NCI-H128 (cell line): ENCODE results near the gene LGR6.
"Not testable (repeated sequence)": the region's sequence is repeated elsewhere in the genome, so short reads cannot be mapped to it uniquely, and the experiment has no call there.

ENCODE experiments used
- DNase-seq: peaks from one replicate; lab custom pipeline; 2025; ENCODE audit not compliant: unreplicated experiment; lab: John Stamatoyannopoulos, UW

LGR6 gene

DNA sequence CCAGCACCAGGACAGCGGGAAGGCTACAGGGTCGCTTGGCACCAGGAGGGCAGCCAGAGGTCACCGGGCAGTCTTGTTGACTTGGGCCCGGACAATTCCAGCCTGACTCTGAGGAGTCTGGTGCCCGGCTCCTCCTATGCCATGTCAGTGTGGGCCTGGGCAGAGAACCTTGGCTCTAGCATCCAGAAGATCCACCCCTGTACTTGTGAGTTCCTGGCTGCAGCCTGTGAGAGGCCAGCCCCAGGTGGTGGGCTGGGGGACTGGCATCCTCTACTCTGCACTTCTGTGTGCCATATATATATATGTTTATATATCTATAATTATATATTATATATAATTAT is 21.6 kb upstream of the LGR6 start:
- no peak for DNase-seq

DNA sequence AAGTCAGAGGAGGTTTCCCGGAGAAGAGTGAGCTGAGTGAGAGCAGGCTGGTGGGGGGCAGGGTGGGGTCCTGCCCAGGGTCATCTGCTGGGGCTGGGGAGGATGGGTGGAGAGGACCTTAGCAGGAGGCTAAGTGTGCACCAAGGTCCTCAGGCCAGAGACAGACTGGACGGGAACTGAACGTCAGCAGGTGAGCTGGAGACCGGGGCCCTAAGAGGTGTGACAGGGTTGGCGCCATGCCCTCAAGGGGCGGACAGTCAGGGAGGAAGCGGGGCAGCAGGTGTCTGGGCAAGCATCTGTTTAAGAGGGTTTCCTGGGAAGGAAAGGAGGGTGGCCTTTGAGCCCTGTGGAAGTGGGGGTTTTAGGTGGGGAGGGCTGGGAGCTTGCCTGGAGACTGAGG is 19.6 kb upstream of the LGR6 start:
- no peak for DNase-seq

DNA sequence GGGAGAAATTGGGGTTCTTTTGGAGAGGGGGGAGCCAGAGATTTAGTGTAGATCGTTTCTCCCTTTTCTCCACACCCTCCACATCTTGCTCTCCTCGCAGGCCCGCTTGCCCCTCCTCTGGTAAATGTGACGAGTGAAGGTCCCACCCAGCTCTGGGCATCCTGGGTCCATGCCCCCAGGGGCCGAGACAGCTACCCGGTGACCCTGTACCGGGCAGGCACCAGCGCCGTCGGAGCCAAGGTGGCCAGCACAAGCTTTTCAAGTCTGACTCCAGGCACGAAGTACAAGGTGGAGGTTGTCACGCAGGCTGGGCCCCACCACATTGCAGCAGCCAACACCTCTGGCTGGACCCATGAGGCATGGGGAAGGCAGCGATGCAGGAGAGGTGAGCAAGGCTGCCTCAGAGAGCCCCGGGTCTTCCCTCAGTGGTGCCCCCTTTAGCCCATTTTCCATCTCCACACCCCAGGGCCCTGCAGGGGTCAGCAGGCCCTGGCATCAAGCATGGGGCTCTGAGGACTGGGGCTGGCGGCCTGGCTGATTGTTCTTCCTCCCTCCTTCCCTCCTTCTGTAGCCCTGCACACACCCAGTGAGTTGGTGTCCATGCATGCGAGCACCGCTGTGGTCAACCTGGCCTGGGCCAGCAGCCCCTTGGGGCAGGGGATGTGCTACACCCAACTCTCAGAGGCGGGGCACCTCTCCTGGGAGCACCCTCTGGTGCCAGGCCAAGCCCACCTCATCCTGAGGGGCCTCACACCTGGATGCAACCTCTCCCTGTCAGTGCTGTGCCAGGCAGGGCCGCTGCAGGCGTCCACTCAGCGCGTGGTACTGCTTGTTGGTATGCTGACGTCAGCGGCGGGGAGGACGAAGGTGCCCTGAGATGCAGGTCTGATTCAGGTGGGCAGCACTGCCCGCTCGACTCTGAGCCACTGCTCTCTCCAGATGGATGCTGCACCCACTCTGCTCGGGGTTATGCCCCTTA is 16.4 kb upstream of the LGR6 start:
- DNase-seq: no peak

DNA sequence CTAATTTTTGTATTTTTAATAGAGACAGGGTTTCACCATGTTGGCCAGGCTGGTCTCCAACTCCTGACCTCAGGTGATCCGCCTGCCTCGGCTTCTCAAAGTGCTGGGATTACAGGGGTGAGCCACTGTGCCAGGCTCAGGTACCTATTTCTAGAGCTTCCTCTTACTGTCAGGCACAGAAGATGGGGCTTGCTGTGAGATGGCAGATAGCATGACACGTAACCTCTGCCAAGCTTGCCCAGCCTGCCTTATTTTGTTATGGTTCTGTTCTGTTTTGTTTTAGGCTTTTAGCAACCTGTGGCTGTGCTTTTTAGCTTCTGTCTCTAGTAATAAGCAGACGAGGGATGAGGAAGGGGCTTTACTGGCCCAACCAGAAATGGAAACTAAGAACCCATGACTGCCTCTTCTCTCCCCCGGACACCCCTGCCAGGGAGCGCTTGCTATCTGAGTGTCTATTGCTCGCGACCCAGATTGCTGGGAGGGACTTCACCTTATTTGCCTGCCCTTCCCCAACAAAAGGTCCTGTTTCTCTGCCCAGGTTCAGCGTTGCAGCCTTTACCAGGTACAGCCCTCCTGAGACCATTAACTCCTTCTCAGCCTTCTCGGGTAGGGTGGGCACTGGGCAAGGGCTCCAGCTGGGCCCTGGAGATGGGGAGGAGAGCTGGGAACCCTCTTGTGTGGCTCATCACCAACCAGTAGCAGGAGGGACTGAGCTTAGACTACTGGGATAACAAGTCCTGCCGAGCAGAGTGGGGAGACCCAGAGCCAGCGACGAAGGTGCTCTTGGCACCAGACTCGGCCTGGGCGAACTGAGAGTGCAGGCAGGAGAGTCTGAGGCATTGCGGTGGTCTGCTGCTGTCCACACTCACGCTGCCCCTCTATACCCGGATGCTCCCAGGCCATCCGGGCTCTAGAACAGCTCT is 13.5 kb upstream of the LGR6 start:
- DNase-seq: no peak

DNA sequence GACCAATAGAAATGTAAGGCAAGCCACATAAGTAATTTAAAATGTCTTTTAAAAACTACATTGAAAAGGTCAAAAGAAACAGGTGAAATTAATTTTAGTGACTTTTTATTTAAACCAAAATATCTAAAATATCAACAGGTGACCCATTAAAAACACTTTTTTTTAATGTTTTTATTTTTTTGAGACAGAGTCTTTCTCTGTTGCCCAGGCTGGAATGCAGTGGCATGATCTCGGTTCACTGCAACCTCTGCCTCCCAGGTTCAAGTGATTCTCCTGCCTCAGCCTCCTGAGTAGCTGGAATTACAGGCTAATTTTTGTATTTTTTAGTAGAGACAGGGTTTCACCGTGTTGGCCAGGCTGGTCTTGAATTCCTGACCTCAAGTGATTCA is 12.9 kb upstream of the LGR6 start:
- not testable (repeated sequence) for DNase-seq

DNA sequence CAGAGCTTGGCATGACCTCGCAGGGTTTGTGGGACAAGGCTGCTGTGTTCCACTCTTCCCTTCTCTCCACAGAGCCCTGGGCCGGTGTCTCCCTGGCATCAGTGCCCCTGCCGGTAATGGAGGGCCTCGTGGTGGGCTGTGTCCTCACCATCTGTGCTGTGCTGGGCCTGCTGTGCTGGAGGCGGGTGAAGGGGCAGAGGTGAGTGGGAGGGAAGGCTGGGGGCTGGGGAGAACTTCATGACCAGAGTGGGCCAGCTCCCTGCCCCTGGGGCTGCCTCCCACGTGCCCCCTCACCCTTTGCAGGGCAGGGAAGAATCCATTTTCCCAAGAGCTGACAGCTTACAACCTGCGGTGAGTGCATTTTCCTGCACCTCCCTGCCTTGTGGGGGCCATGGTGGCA is 12.0 kb upstream of the LGR6 start:
- DNase-seq: no peak

DNA sequence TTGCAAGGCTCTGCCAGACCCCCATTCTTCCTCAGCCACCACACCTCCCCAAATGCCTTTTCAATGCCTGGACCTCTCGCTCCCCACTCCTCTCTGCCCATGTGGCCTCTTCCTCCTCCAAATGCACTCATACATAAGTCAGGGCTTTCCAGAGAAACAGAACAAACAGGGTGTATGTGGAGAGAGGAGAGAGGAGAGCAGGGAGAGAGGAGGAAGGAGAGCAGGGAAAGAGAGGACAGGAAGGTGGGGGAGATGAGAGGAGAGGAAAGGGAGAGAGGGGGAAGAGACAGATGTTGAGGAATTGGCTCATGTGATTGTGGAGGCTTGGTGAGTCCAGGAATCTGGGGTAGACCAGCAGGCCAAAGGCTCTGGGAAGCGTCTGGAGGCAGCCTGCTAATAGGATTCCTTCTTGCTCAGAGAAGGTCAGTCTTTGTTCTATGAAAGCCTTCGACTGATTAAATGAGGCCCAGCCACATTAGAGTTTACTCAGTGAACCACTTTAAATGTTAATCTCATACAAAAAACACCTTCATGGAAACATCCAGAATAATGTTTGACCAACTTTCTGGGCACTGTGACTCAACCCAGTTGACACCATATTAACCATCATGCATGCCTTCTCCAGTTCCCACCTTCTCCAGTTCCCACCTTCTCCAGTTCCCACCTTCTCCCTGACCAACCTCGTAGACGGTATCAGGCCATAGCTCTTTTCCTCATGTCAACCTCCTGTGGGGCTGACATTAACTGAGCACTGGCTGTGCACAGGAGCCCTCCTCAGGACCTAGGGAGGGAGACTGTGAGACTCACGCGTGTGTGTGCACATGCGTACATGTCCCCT is 11.3 kb upstream of the LGR6 start:
- no peak for DNase-seq

DNA sequence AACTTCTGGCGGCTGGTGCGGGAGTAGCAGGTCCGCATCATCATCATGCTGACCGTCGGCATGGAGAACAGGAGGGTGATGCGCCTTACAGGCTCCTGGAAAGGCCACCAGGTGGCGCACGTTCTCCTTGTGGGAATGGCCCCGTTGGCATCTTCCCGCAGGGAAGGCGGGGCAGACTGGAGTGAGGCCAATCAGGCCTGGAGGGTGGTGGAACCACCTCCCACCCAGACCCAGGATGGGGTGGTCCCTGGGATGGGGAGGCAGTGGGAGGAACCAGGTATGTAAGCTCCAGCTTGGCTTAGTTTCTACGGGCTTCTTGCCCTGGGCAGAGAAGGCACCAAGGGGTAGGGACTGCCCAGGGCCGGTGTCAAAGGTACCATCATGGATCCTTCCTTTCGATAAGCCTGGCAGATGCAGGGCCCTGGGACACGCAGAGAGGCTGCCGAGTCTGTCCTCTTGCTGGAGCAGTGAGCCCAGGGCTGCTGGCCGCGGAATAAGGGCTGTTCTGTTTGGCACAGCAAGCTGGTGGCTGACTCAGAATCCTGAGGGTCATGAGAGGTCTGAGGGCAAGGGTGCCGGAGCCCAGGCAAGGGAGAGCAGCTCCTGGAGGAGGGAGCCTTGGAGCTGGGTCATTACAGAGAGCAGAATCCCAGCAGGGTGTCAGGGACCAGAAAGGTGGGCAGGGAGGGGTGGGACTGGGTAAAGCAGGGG is 8.7 kb upstream of the LGR6 start:
- peak; percentile 85 for DNase-seq

DNA sequence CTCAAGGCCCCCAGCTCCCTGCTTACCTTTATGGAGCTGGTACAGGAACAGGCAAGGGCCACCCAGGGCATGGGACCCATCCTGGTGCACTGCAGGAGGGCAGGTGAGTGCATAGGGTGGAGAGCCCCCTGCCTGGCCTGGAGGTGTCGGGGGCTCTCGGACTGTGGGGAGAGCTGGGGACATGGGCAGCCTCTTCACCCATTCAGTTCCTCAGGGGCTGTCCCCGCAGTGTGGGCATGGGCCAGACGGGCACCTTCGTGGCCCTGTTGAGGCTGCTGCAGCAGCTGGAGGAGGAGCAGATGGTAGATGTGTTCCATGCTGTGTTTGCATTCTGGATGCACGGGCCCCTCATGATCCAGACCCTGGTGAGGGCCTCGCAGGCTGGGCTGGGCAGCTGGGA is 7.3 kb upstream of the LGR6 start:
- DNase-seq: no peak

DNA sequence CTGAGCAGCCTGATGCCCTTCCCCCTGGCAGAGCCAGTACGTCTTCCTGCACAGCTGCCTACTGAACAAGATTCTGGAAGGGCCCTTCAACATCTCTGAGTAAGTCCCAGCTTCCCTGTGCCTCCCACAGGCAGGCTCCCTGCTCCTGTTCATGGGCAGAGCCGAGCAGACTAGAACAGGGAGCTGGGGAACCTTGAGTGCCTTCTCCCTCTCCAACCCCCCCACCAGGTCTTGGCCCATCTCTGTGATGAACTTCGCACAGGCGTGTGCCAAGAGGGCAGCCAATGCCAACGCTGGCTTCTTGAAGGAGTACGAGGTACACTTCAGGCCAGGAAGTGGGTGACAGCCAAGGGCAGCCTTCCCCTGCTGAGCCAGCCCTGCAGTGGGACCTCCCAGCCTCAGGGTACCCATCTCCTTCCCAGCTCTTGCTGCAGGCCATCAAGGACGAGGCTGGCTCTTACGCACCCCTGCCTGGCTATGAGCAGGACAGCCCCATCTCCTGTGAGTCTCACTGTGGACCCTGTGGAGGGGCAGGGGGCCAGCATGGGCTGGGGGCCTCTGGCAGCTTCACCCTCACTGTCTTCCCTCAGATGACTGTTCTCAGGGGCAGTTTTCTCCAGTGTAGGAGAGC is 6.4 kb upstream of the LGR6 start:
- DNase-seq: no peak

DNA sequence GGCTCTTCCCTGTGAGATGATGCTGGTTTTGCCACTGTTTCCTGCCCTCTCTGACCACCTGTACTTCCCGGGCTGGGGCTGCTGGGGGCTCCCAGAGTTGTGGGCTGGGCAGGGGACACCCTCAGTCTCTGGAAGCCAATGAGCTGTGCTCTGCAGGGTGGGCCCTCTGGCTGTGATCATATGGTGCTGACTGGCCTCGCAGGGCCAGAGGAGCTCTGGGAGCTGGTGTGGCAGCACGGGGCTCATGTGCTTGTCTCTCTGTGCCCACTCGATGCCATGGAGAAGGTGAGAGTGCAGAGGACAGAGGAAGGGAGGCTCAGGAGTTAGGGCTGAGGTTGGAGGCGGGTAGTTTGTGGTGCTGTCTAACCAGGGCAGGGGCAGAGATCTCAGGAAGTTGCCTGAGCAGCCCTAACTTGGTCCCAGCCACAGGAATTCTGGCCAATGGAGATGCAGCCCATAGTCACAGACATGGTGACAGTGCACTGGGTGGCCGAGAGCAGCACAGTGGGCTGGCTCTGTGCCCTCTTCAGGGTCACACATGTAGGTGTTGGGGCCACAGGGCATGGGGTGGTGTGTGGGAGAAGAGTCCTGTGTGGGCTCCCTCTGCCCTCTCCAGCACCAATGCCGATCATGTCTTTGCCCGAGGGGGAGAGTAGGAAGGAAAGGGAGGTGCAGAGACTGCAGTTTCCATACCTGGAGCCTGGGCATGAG is 5.7 kb upstream of the LGR6 start:
- no peak for DNase-seq

DNA sequence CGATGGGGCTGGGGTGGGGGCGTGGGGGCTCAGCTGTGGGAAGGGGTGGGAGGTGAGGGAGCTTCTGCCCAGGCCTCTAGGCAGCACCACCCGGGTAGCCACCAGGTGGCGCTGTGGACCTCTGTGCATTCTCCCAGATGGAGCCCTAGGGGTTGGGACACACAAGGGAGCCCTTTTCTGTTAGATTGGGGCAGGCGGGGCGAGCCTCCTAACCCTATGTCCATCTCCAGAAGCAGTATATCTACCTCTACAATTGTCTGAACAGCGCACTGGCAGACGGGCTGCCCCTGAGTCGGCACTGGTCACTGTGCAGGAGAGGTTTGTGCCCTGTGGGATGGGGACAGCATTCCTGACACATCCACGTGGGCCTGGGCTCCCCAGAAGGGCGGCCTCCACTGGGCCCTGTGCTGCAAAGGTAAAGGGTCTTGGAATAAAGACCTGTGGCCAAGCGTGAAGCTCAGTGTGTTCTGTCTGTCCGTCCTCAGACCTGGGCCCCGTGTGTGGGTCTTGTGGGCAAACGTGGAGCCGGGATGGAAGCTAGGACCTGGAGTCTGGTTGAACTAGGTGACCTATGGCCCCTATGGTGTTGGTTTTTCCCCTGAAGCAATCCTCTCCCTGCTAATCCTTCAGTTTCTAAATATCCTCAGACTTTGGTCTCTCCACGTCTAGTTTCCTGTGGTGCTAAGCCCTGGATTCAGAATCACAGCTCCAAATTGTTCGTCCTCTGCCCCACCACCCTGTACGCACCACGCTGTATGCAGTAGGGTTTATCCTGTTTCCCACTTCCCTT is 4.4 kb upstream of the LGR6 start:
- peak; percentile 36 for DNase-seq

DNA sequence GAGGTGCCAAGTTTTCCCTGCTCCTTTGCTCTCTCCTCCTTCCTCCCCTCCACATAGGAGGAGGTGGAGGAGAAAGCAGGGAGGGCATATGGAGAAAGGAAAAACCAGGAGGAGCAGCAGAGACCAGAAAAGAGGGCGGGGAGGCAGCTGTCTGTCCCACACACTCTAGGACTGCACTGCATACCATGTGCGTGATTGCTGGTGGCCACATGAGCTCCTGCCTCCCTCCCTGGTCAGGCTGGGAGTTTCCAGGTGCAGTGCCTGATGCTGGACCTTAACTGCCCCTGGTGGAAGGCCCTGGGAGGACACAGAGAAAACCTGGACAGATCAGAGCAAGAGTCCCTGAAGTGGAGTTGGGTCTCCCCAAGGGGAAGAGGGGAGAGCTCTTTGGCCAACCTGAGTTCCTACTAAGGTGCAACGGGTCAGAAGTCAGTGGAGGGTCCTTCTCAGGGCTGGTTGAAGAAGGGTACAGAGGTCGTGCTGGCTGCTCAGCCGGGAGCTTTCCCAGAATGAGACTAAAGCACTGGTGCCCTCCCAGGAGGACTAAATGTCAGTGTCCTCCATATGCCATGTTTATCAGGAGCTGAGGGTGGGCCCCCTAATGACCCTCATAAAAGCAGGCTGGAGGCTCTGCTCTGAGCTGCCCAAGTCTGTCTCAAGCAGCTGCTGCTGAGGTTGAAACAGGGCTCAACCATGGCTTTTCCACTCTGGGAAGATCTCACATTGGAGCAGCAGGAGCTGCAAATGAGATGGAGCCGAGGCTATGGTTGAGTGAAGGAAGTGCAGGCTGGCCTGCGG is 3.5 kb upstream of the LGR6 start:
- no peak for DNase-seq

DNA sequence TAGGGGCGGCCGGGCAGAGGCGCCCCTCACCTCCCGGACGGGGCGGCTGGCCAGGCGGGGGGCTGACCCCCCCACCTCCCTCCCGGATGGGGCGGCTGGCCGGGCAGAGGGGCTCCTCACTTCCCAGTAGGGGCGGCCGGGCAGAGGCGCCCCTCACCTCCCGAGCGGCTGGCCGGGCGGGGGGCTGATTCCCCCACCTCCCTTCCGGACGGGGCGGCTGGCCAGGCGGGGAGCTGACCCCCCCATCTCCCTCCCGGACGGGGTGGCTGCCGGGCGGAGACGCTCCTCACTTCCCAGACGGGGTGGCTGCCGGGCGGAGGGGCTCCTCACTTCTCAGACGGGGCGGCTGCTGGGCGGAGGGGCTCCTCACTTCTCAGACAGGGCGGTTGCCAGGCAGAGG is 2.2 kb upstream of the LGR6 start:
- not testable (repeated sequence) for DNase-seq

DNA sequence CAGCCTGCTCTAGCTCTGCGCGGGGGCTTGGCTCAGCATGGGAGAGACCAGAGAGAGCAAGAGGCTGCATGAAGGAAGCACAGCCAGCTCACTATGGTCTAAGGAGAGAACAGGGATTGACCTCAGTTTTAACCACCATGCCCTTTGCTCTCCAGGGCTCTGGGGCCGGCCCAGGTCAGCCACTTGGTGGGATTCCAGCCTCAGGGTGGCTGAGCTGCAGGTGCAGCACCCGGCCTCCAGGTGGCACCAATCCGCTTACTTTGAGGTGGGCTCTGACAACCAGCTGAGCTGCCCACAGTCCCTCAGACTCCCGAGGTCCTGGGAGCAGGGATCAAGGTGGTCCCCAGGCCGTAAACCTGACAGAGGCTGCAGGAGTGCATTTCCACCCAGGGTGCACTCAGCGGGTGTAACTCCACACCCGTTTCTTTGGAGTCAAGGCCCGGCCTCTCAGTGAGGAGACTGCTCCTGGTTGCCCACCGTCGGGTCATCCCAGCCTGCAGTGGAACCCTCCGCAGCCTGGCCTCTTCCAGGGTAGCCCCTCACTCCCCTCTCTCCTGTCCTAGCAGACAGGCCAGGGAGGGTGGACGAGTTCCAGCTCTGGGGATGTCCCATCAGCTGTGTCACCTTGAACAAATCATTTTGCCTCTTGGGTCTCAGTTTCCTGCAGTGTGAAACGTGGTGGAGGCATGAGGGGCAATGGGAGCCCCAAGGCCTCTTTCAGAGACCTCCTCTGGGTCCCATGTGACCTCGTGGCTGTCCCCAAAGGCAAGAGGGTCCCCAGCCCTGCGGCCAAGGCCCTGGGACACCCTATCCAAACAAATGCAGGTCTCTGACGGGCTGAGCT is 607 bp upstream of the LGR6 start:
- DNase-seq: peak; percentile 68

DNA sequence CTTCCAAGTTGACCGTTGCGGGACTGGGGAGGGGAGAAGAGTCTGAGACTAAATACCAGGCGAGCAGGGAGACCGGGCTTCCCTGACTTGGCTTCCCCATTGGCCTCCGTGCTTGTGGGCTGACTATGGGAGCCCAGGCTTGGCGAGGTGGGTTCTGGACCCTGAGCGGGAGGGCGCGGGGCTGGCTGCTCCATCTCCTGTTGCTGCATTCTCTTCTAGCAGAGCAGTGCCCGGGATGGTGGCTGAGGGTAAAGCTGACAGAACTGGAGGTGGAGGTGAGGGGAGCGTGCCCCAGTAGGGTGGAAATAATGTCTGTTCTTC is 689 bp downstream of the LGR6 start:
- no peak for DNase-seq
